HG02623 (cell line): ENCODE measurements around the gene NSMCE3.

ENCODE experiments used
- ATAC-seq: cut with Tn5 transposase; IDR thresholded peaks from one replicate; pipeline ENCODE4 v1.9.1; 2021; ENCODE audit warnings: moderate library complexity; ENCODE audit not compliant: unreplicated experiment

Gene NSMCE3

DNA sequence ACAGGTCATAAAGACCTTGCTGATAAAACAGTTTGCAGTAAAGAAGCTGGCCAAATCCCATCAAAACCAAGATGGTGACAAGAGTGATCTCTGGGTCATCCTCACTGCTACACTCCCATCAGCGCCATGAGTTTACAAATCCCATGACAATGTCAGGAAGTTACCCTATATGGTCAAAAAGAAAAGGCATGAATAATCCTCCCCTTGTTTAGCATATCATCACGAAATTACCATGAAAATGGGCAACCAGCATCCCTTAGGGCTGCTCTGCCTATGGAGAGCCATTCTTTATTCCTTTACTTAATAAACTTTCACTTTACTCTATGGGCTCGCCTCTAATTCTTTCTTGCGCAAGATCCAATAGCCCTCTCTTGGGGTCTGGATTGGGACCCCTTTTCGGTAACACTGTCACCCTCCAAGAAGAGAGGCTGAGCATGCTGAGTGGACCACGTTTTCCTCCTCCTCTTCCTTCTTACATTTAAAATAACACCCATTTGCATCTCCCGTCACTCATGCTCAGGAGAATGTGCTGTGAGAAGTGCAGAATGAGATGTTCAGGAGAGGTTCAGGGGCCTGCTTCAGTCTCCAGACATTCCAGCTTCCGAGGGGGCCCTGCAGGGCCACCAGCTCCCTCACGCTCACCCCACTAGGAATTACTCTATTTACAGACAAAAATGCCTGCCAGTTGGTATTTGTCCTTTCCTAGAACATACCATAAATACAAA is 47.3 kb downstream of the NSMCE3 start:
- ATAC-seq, result no peak

DNA sequence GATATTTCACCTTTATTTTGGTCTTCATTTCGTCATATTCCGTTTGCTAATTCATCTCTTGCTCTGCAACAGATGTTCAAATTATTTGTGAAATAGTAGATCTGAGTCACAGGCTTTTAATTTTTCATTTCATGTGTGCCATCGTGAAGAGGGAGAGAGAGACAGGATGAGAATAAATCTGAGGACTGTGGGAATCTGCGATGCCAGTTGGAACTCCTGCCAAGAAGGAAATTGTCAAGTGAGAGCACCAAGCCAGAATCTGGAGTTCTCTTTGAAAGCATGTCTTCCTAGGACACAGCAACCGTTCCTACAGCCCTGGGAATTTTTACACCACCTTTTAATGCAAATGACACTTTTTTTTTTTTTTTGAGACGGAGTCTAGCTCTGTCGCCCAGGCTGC is 48.8 kb downstream of the NSMCE3 start:
- no peak for ATAC-seq

GRCh38 chr15:29216955-29217354 is 52.7 kb downstream of the NSMCE3 start:
- ATAC-seq, result no peak
